Measurements from ENCODE around the gene ZBTB8A.

The ZBTB8A gene

GRCh38 chr1:32612189-32612881 is 73.1 kb downstream of the ZBTB8A start:
- DNase-seq (ENCODE audit: low read depth) = peak; percentile 72
- peak; percentile 25 for TF ChIP-seq CTCF (conservative IDR thresholded peaks at IDR 0.05; ENCODE audit: control insufficient read depth, insufficient read depth, low read depth, low read length)
- H3K4me3 ChIP-seq (ENCODE audit: control insufficient read depth, low read depth, low read length) = peak overlapping the region; percentile 63

- no peak overlapping the region for H3K4me3 ChIP-seq (ENCODE audit: control insufficient read depth, low read depth, low read length)
- DNase-seq (ENCODE audit: low read depth) = no peak
- TF ChIP-seq CTCF (conservative IDR thresholded peaks at IDR 0.05; ENCODE audit: control insufficient read depth, insufficient read depth, low read depth, low read length) = no peak
Observed at GRCh38 chr1:32613472-32613871, 74.2 kb downstream of the ZBTB8A start.

GRCh38 chr1:32618673-32619221 is 79.5 kb downstream of the ZBTB8A start:
- TF ChIP-seq CTCF (conservative IDR thresholded peaks at IDR 0.05; ENCODE audit: control insufficient read depth, insufficient read depth, low read depth, low read length) = no peak
- H3K4me3 ChIP-seq (ENCODE audit: control insufficient read depth, low read depth, low read length) = no peak overlapping the region
- peak; percentile 24 for DNase-seq (ENCODE audit: low read depth)

- H3K4me3 ChIP-seq (ENCODE audit: control insufficient read depth, low read depth, low read length) = no peak overlapping the region
- peak; percentile 44 for DNase-seq (ENCODE audit: low read depth)
- TF ChIP-seq CTCF (conservative IDR thresholded peaks at IDR 0.05; ENCODE audit: control insufficient read depth, insufficient read depth, low read depth, low read length) = peak; percentile 24
Observed at GRCh38 chr1:32619701-32620485, 80.7 kb downstream of the ZBTB8A start.

- DNase-seq (ENCODE audit: low read depth) = no peak
- no peak for TF ChIP-seq CTCF (conservative IDR thresholded peaks at IDR 0.05; ENCODE audit: control insufficient read depth, insufficient read depth, low read depth, low read length)
Observed at GRCh38 chr1:32622205-32622604, 83.0 kb downstream of the ZBTB8A start.

GRCh38 chr1:32622806-32623681 is 83.8 kb downstream of the ZBTB8A start:
- no peak for TF ChIP-seq CTCF (conservative IDR thresholded peaks at IDR 0.05; ENCODE audit: control insufficient read depth, insufficient read depth, low read depth, low read length)
- DNase-seq (ENCODE audit: low read depth) = no peak

More at GRCh38 chr1:32622205-32622604, 83.0 kb downstream of the ZBTB8A start:
- no peak overlapping the region for H3K4me3 ChIP-seq (ENCODE audit: control insufficient read depth, low read depth, low read length)

More at GRCh38 chr1:32622806-32623681, 83.8 kb downstream of the ZBTB8A start:
- no peak overlapping the region for H3K4me3 ChIP-seq (ENCODE audit: control insufficient read depth, low read depth, low read length)

Data from fibroblast of mammary gland (primary cell).